BJ (cell line): ENCODE results near the gene FXYD2. TPM values are rescaled to one million over a fixed set of nuclear protein-coding genes. Genes with fewer than 3 reads are reported as not detected.

Source experiments
- CTCF ChIA-PET: fragments of 350-600 bp; formaldehyde crosslinking; extraction: SDS; loops from one replicate; lab custom pipeline; 2021; ENCODE audit warnings: antibody characterized with exemption, inconsistent platforms; lab: Yijun Ruan, JAX
- POLR2A ChIA-PET: fragments of 300-600 bp; sonication (Branson Sonifier 250); formaldehyde crosslinking; extraction: SDS; loops from one replicate; lab custom pipeline; 2021; ENCODE audit warnings: antibody characterized with exemption; lab: Charles Lee
- DNase-seq: peaks from one replicate; pipeline ENCODE4 v3.0.0-alpha.2; 2011; ENCODE audit warnings: low read depth
- H3K27me3 ChIP-seq: 2 replicates; pipeline ENCODE4 v1.6.0; 2011; ENCODE audit warnings: low read length; ENCODE audit not compliant: control insufficient read depth, insufficient read depth
- H3K36me3 ChIP-seq: 2 replicates; pipeline ENCODE4 v1.5.1; 2011; ENCODE audit warnings: low read length; ENCODE audit not compliant: control insufficient read depth, insufficient read depth
- H3K4me3 ChIP-seq: 2 replicates; pipeline ENCODE4 v1.5.1; 2011; ENCODE audit warnings: low read depth, mild to moderate bottlenecking, control low read depth, low read length
- CTCF ChIP-seq: IDR thresholded peaks from 2 replicates; pipeline ENCODE4 v1.5.1; 2011; ENCODE audit warnings: low read depth, mild to moderate bottlenecking, control low read depth, inconsistent platforms, low read length, moderate library complexity; ENCODE audit not compliant: insufficient read depth
- polyA minus RNA-seq: library from RNA; depleted of rRNA, polyadenylated mRNA; stranded (reverse); fragments of >200 nt; gene quantifications from 2 replicates; pipeline ENCODE4 v1.2.3, GENCODE V29; 2011; rRNA and poly(A)+ RNA removed
- polyA plus RNA-seq: library from polyadenylated mRNA; depleted of rRNA; stranded (reverse); fragments of >200 nt; gene quantifications from 2 replicates; pipeline ENCODE4 v1.2.3, GENCODE V29; 2011; rRNA removed

The FXYD2 gene
- polyA plus RNA-seq (not detected in 2 replicates), polyA minus RNA-seq (not detected in 2 replicates)

- H3K36me3 ChIP-seq: no peaks in the 10 kb centered on the region
- POLR2A ChIA-PET: no interaction called here
- H3K4me3 ChIP-seq: no peak within 1 kb of the TSS
- CTCF ChIA-PET: interaction anchor here (1.3 to 4.9 kb wide), 3 partner anchors 13 to 19 kb away, joined by 3 to 32 read pairs (median 5); no protein-coding TSS in a partner anchor
- DNase-seq: no peak
- H3K27me3 ChIP-seq: no peaks in the 10 kb centered on the region
- TF ChIP-seq CTCF: no peak
Observed at GRCh38 chr11:117824571-117825537, at the start of gene FXYD2. Gene FXYD2 (minus strand): TSS chr11:117824744. CDS start chr11:117824678, 66 bp downstream.

GRCh38 chr11:117873828-117874125 lies 49.2 kb upstream of the FXYD2 start:
- H3K4me3 ChIP-seq: no peak overlapping the region
- H3K36me3 ChIP-seq: no peaks in the 10 kb centered on the region
- ChIA-PET POLR2A (no interaction called here), CTCF (no interaction called here)
- DNase-seq: no peak
- no peak for TF ChIP-seq CTCF
- H3K27me3 ChIP-seq: peaks cover 38% of the 10 kb centered on the region

GRCh38 chr11:117872975-117873827 lies 48.7 kb upstream of the FXYD2 start:
- H3K36me3 ChIP-seq: no peaks in the 10 kb centered on the region
- CTCF ChIA-PET: interaction anchor here (1.1 kb wide), 1 partner anchor 29 kb away, joined by 4 read pairs; no protein-coding TSS in a partner anchor
- POLR2A ChIA-PET: no interaction called here
- no peak for DNase-seq
- no peak for TF ChIP-seq CTCF
- no peak overlapping the region for H3K4me3 ChIP-seq
- H3K27me3 ChIP-seq: peaks cover 38% of the 10 kb centered on the region

- ChIA-PET POLR2A (no interaction called here), CTCF (interaction anchor here (1.1 kb wide), 1 partner anchor 29 kb away, joined by 4 read pairs; no protein-coding TSS in a partner anchor)
- Histone ChIP-seq H3K4me3 (no peak overlapping the region), H3K27me3 (peaks cover 33% of the 10 kb centered on the region), H3K36me3 (no peaks in the 10 kb centered on the region)
- DNase-seq: no peak
- no peak for TF ChIP-seq CTCF
Observed at GRCh38 chr11:117872420-117872961, 47.9 kb upstream of the FXYD2 start.
